Activated CD4-positive, alpha-beta T cell treated with anti-CD3 and anti-CD28 coated beads for 24 hours (primary cell): ENCODE results near the gene OTOF.

Experiments used
- DNase-seq, 2 donors: peaks; one replicate each; pipeline ENCODE4 v3.0.0-alpha.2; 2020; ENCODE audit warnings: low read depth in 2 of 2

The OTOF gene

GRCh38 chr2:26477911-26478253, at the start of gene OTOF:
TSS of gene OTOF (minus strand) at chr2:26478124.
- DNase-seq, result no peak

GRCh38 chr2:26526589-26526988, 48.7 kb upstream of the OTOF start:
- no peak for DNase-seq

DNA sequence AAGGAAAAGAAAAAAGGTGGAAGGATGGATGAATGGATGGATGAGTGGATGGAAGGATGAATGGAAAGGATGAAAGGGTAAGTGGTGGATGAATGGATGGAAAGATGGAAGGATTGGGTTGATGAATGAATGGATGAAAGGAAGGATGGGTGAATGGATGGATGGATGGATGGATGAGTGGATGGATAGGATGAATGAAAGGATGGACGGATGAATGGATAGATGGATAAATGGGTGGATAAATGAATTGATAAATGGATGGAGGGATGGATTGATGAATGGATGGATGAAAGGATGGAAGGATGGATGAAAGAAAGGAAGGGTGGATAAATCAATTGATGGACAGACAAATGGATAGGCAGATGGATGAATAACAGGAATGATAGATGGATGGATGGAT, 48.2 kb upstream of the OTOF start:
- DNase-seq, result no peak

DNA sequence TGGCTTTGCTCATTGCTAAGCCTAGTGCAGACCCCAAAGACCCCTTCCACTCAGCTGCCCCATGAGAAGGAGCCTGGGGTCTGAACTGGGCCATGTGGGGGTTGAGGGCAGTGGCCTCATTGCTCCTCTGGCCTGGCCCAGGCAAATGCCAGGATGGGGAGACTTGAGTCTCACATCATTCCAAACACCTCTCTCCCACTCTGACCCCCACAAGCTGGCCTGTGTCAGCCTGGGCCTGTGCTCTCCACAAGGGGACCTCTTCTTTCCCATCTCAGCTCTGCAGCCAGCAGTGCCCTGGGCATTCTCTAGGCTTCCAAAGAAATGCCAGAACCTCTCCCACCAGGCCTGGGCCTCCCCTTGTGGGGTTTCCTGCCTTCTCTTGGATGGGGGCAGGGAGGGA, 45.8 kb upstream of the OTOF start:
- no peak for DNase-seq

DNA sequence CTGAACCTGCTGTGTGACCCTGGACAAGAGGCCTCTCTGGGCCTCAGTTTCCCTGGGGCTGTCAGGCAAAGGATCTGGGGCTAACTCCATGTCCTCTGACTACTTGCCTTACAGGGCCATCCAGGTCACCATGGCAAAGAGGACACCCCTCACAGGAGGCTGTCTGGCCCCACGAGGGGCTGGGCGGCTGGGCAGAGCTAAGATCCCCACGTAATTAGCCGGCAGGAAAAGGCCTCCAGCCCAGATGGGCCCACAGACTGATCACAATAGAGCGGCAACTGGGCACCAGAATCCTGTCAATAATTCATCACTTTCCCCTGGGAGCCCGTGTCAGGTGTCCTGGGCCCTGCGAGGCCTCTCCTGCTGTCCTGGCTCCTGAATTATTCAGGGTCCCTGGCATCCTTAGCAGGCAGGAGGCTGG, 44.8 kb upstream of the OTOF start:
- DNase-seq, result no peak

- DNase-seq, result no peak
Measured at GRCh38 chr2:26522325-26522724, 44.4 kb upstream of the OTOF start.

DNA sequence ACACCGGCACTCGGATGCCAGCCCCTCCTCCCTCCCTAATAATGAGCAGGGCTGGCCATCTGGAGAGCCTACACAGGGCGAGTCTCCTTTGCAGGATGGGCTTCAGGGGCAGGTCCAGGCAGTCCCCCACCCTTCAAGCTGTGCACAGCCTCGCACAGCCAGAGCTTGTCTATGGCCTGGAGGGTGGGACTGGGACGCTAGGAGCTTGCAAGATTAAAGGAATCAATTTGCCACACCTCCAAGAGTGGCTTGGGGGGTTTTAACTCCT, 43.9 kb upstream of the OTOF start:
- no peak for DNase-seq

DNA sequence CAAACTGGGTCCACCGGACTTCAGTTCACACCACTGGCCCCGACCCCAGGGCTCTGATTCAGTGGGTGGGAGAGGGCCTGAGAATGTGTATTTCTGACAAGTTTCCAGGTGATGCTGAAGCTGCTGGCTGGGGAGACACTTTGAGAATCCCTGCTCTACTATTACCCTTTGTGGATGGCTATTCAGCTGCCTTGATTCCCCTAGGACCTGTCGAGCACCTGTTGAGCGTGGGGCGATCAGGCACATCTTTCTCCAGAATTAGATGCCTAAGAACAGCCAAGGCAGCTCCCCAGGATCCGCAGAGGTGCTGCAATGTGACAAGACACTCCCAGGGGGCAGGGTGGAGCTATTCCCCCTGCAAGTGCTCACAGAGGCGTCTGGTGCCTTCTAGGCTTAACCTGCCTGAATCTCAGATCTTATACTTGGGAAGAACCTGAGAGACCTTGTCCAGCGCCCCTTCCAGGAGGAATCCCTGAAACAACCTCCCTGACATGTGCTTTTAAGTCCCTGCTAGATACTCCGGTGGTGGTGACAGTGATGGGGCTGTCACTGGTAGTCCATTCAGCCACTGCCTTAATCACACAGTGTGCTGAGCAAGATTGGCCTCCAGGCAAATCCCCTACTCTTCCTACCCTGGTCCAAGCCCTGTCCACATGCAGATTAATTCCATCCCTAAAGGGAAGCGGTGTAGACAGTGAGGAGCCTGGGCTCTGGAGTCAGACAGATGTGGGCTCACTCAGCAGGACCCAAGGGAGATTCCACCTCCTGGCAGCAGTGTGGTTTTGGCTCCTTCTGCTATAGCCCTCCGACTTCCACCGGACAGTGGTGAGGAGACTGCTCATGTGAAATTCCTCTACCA, 43.4 kb upstream of the OTOF start:
- DNase-seq, result no peak

DNA sequence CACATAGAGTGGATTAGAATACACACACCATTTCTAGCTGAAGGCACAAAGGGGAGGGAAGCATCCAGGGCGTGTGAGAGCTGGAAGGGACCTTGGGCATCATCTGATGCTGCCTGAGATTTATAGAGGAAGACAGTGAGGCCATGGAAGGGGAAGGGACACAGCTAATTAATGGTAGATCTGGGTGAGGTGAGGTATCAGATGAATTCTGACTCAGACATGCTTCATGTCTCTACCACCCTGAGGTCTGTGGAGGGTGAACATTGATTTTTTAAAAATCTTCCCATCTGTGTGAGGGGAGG, 42.2 kb upstream of the OTOF start:
- DNase-seq, result no peak

DNA sequence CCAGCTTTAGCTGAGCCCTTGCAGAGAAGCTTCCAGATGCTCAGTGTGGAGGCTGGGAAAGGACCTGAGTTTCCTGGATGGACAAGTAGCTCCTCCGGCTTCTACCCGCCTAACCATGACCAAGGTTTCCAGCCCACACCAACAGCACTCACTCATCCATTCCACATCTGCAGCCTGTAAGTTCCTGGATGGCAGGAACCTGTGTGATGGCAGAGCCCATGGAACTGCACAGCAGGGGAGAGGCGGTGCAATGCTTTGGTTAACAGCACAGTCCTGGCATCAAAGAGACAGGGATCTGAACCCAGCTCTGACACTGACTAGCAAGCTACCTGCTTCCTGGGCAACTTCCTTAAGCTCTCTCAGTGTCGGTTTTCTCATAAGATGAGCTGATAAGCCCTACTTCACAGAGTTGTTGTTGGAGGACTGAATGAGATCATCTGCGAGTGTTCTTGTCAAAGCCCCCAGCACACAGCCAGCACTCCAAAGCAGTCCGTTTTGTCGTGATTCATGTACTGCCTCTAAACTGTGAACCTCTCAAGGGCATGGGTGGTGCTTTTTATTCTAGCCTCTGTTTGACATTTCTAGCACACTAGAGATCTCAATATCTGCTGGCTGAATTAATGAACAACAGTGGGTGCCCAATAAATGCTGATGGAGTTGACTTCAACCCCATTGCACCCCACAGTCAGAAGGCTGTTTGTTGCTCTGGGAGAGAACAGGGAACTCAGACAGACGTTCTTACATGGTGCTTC, 41.6 kb upstream of the OTOF start:
- DNase-seq, result no peak

DNA sequence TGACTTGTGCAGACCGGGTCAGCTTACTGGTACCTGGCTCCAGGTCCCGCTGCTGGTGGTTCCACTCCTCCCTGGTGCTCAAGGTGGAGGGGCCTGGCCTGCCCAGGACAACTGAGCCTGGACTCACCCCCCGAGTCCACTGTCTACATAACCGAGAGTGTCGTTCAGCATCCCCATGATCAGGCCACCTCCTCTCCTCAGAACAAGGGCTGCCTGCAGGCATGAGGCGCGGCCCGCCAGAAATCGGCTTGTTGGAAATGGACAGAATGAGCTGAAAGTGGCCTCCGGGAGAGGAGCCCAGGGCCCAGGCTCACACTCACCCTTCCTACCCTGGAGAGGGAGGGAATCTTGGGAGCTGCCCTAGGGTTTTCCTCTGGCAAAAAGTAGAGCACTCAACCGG, 38.9 kb upstream of the OTOF start:
- DNase-seq, result no peak

DNA sequence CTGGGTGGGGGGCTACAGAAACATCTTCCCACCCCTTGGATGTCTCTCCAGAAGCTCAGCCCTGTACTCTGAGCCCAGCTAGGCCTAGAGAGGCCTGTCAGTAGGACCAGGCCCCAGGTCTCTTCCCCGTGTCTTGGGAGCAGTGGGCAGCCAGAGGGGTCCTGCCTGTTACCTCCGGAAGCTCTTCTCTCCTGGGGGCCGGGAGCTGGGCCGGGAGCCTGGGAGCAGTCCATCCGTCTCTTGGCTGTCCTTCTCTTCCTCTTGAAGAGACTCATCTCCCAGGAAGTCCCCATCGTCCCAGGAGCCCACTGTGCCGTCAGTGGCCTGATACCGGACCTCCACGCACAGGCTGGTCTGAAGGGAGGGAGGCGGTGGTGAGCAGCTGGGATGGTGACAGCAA, 38.3 kb upstream of the OTOF start:
- DNase-seq, result no peak

- DNase-seq, result no peak
Measured at GRCh38 chr2:26515771-26516170, 37.8 kb upstream of the OTOF start.

GRCh38 chr2:26514045-26514444, 36.1 kb upstream of the OTOF start:
- DNase-seq, result no peak

- no peak for DNase-seq
Measured at GRCh38 chr2:26513261-26513660, 35.3 kb upstream of the OTOF start.

- no peak for DNase-seq
Measured at GRCh38 chr2:26511466-26511865, 33.5 kb upstream of the OTOF start.

DNA sequence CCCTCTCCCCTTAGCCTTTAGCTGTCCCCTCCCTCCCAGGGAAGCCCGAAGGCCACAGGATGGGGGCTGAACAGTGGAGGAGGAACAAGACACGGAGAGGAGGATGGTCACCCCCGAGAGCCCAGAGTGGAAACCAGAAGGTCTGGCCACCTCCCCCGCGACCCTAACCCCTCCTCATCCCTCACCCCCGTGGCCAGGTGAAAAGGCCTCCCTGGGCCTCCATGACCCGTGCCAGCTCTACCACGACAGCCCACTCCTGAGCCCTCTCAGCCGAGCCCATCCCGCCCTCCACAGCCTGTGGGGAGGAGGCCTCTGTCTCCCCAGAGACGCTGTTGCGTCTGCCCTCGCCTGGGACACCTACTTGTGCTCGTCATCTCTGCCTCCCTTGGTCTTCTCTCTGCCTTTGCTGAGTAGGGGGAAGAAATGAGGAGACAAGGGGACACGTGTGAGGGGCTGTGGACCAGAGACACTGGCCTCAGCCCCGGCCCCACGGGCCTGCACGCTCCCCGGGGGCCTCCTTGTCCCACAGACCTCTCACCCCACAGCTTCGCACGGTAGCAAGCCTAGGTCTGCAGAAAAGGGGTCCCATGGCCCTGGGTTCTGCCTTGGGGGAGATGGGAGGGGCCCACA, 32.5 kb upstream of the OTOF start:
- no peak for DNase-seq

GRCh38 chr2:26509141-26509540, 31.2 kb upstream of the OTOF start:
- DNase-seq, result no peak

- DNase-seq, result no peak
Measured at GRCh38 chr2:26507932-26508331, 30.0 kb upstream of the OTOF start.

DNA sequence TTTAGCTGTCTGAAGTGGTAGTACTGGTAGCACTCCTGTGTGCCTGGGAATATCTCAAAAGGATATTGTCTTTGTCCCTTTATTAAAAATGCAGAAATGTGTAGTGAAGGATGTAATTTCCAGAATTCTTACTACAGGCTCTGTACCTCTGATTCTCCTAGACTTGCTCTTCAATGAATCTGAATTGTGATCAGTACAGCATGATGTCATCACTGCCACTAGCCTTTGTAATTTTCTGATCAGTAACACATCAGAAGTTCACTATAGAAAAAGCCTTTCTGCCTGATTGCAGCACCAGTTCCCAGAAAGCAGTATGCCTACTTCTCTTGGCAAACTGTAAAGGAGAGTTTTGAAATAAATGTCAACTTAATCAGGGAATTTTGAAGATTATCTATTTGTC, 29.2 kb upstream of the OTOF start:
- DNase-seq, result no peak

GRCh38 chr2:26506279-26506678, 28.4 kb upstream of the OTOF start:
- DNase-seq, result no peak

DNA sequence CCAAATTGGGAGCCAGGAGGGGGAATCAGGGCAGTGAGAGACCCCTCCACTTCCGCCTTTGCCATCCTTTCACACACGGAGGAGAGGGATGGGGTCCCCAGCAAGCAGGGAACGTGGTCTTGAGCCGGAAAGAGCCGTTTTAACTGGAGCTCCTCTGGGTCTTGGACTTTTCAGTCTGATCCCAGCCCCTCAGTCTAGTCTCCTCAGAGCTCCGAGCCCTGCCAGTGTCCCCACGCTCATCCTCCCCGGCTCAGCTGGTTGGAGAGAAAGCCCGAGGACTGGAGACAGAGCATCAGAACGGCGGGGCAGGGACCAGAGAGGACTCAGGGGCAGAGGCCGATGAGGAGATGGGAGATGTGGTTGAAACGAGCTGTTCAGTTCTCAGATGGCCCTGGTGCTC, 26.1 kb upstream of the OTOF start:
- no peak for DNase-seq

GRCh38 chr2:26503231-26503880, 25.4 kb upstream of the OTOF start:
- peak; percentile 78 to 89 for DNase-seq
